Stimulated activated naive CD4-positive, alpha-beta T cell (primary cell): ENCODE data around the gene WDR43.

ENCODE experiments used
- DNase-seq, 6 experiments: peaks; one replicate each; lab custom pipeline; 2025; lab: John Stamatoyannopoulos, UW

Gene WDR43, protein sequence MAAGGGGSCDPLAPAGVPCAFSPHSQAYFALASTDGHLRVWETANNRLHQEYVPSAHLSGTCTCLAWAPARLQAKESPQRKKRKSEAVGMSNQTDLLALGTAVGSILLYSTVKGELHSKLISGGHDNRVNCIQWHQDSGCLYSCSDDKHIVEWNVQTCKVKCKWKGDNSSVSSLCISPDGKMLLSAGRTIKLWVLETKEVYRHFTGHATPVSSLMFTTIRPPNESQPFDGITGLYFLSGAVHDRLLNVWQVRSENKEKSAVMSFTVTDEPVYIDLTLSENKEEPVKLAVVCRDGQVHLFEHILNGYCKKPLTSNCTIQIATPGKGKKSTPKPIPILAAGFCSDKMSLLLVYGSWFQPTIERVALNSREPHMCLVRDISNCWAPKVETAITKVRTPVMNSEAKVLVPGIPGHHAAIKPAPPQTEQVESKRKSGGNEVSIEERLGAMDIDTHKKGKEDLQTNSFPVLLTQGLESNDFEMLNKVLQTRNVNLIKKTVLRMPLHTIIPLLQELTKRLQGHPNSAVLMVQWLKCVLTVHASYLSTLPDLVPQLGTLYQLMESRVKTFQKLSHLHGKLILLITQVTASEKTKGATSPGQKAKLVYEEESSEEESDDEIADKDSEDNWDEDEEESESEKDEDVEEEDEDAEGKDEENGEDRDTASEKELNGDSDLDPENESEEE

DNA sequence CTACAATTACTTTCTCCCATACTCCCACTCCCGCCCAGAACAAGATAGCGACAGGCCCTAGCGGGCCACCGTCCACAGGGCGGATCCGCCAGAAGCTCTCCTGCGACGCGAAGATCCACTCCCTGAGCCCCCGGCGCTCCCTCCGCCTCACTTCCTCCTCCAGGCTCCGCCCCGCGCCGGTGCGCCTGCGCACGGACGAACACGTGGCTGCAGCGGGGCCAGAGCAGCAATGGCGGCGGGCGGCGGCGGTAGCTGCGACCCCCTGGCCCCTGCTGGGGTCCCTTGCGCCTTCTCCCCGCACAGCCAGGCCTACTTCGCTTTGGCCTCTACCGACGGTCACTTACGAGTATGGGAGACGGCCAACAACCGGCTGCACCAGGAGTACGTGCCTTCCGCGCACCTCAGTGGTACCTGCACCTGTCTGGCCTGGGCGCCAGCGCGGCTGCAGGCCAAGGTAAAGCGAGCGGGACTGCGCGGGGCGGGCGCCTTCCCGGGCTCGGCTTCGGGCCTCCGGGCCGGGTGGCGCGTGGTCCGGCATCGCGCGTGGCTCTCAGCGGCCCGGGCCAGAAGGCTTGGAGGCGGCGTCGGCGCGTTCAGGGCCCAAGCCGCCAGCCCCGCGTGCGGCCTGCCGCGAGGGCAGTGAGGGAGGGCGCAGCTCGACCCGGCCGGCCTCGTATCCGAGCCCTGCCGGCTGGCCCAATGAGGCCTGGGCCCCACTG, at the start of gene WDR43:
TSS of gene WDR43 (plus strand) at position 198 of the 719 bp plus-strand sequence. CDS start at position 230, 32 bp downstream.
- peak; percentile 94 to 98 (median 96) for DNase-seq

DNA sequence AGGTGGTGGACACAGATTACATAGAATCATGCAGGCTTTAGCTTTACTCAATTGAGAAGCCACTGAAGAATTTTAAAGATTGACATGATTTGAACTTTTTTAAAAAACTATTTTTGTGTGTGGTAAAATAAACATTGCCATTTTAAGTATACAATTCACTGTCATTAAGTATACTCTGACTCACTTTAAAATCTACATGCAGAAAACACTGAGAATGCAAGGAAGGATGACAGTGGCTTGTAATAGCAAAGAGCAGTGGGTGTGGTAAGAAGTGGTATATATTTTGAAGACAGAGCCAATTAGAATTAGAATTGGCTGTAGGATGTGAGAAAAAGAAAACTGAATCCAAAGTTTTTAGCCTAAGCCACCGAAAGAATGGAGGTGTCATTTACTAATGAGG, 39.3 kb upstream of the WDR43 start:
- DNase-seq = no peak

DNA sequence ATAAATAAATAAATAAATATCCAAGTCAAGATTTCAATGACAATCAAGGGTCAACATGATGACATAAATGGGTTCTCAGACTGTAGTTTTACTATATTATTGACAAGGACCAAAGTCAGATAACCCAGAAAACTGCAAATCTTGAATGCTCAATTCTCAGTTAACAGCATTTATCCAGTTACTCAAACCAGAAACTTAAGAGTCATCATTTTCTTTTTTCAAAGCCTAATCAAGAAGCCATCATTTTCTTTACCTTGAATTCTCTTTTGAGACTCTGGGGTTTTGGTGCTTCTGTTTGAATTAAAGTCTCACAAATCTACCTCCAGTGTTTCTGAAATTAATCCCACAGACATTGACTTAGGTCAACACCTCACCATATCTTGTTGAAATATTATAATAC, 38.5 kb upstream of the WDR43 start:
- DNase-seq = no peak

DNA sequence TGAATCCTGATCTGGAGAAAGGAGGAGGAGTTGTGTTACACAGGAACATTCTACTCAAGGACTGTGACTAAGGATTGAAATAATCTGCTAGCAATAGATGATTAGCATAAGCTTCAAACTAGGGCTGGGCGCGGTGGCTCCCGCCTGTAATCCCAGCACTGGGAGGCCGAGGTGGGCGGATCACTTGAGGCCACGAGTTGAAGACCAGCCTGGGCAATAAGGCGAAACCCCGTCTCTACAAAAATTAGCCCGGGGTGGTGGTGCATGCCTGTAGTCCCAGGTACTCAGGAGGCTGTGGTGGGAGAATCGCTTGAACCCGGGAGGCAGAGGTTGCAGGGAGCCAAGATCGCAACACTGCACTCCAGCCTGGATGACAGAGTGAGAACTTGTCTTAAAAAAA, 25.9 kb upstream of the WDR43 start:
- DNase-seq = no peak

DNA sequence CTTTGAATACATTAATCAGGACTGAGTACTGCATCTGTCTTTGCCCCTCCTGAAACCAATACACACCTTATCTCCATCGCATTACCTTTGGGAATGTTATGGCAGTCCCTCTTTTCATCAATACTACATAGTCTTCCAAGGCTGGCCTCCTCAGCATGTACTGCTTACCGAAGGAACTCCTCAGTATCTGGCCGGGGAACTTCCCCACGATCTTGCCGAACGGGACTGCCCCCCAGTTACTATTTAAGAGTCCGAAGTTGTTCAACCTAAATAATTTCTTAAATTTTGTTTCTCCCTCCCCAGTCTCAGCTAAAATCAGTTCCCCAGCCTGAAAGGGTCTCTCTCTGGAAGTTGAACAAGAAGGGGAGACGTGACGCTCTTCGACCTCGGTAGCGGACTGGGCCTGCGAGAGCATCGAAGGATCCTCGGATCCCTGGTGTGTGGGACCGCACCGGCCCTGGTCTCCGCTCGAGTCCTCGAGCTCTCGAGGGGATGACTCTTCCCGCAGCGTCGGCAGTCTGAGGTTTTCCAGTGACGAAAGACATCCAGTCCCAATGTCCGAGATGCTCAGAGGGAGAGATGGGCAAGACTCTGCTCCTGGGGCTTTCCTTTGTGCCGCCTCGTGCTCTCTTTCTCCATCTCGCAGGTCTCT, 24.8 kb upstream of the WDR43 start:
- peak in 2 of 6 experiments; percentile 9 to 16 for DNase-seq

DNA sequence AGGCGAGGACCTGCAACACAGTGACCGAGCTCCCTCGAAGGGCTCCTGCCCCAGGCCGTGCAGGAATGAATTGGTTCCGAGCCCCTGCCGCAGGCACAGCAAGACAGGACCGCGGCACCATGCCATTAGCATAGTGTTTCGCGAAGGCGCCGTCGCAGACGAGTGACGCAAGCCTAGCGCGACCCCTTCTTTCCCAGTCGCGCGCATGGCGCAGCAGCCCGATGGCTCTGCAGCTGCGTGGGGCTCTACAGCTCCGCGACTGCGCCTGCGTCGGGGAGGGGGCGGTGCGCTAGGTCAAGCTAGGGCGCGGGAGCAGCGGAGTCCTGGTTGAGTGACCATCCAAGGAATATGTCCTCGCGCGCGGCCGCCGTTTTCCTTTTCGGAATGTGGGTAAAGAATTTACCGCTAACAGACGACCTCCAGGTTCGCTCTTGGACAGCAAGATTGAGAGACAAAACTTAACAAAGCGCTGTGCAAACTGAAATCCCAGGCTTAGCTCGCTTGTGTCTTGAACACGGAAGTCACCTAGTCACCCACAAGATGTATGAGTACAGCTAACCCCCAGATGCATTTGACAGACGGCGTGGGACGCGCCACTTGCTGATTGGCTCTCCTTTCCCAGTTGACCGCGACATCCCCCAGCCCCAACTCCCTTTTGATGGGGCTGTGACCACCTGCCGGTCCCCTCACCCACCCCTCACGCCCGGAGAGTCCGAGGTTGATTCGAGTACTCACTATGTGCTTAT, 24.1 kb upstream of the WDR43 start, which contains the start of gene TRMT61B:
TSS of gene TRMT61B (minus strand) at position 164 of the 746 bp plus-strand sequence. CDS start at position 132, 32 bp downstream.
- peak; percentile 92 to 99 (median 95) for DNase-seq

DNA sequence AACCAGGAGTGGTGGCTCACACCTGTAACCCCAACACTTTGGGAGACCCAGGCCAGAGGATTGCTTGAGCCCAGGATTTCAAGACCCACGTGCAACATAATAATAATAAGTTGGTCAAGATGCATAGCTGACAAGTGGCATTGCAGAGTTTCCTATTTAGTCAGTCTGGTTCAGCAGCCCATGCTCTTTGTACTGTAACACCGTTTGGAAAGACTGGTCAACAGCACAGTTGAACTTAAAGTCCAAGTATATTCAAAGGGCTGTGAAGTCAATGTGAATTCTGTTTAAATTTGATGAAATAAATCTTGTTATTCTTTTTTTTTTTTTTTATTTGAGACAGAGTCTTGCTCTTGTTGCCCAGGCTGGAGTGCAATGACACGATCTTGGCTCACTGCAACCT, 22.8 kb upstream of the WDR43 start:
- no peak for DNase-seq

DNA sequence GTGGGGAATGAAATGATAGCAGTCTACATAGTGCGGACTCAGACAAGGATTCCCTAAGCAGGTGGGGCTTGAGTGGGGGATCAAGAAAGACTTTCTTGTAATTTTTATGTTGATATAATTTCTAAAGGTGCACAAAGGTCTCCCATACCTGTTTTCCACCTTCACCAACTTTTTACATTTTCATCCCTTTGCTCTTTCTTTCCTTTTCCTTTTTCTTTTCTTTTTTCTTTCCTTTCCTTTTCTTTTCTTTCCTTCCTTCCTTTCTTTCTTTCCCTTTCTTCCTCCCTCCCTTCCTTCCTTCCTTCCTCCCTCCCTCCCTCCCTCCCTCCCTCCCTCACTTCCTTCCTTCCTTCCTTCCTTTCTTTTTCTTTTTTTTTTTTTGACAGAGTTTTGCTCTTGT, 14.3 kb upstream of the WDR43 start:
- DNase-seq = no peak

DNA sequence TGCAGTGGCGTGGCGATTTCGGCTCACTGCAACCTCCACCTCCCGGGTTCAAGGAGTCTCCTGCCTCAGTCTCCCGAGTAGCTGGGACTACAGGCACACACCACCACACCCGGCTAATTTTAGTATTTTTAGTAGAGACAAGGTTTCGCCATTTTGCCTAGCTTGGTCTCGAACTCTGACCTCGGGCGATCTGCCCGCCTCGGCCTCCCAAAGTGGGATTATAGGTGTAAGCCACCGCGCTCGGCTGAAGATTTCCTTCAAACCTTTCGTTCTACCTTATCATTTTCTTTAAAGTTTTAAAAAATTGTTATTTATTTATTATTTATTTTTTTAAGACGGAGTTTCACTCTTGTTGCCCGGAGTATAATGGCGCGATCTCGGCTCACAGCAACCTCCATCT, 979 bp upstream of the WDR43 start:
- no peak for DNase-seq

DNA sequence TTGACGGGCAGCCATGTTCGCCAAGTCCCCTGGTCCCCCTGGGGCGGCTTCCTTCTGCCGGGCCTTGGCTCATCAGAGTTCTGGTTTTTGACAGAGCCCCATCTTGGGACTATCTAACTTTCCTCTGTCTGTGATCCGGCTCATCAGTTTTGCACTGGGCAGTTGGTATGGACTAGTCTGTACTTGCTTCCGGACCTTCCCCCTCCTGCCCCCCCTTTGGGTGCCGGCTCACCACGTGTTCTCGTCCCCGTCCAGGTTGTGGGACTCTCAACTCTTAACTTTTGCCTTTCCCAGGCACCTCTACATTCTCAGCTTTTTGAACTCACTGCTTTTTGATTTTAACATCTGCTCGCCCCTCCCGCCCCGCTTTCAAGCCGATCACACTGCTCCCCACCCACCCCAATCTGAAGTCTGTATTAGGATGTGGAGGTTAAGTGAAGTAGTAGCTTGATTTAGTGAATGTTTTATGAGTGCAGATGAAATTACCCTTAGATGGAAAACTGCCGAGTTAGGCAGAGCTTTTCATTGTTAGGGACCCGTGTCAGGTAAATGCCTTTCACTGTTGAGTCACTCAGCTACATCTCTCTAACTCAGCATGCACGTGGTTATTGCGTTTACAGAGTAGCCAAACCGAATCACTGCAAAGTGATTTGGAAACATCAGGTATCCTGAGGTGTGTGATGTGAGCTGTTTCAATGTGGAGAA, 874 bp downstream of the WDR43 start:
- peak in 3 of 6 experiments; percentile 13 to 39 (median 28) for DNase-seq

DNA sequence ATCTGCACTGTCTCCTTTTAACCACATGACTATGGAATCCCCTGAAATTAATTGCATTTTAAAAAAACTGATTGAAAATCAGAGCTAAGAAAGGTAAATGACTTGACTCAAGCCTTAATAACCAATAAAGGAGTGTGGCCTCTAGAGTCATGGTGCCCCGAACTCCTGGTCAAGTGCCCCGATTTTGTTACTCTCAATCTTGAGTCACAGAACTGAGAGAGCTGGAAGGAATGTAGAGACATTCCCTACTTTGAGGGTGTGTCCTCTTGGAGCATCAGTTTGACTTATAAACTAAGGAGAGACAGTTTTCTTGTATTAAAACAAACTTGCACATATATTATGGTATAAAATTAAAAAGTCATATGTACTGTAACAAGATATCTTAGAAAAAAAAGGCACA, 2.4 kb downstream of the WDR43 start:
- no peak for DNase-seq

DNA sequence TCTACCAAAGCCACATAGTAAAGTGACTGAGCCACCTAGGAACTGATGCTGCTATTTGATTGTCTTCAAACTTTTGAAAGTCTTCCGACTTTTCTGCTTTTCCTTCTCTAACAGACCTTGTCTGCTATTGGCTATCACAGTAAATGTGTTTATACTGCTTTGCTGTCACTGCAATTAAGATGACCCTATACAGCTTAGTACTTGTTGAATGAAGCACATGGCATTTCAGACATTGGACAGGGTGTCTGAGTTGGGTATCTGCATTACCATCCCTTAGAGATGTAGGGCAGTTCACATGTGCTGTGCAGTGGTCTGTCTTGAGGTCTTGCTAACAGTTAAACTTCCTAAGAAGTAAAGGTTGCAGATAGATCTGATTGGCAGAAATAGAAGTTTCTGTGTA, 3.6 kb downstream of the WDR43 start:
- DNase-seq = no peak

DNA sequence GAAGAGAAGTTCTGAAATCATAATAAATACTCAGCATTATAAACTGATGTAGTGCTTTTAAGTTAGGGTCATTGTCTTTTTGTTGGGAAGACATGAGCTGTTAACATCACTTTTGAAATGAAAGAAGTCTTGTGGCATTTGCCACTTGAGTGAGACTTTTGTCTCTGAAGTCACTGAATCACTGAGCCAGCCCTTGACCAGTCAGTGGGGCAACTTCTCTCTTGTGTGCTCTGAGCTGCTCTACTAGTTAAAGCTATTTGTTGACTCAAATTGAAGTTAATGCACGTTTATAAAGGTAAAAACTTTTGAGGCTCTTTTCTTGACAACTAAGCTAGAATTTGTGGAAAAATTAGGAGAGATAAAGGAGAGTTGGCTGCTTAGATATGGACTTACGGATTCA, 6.7 kb downstream of the WDR43 start:
- DNase-seq = no peak

DNA sequence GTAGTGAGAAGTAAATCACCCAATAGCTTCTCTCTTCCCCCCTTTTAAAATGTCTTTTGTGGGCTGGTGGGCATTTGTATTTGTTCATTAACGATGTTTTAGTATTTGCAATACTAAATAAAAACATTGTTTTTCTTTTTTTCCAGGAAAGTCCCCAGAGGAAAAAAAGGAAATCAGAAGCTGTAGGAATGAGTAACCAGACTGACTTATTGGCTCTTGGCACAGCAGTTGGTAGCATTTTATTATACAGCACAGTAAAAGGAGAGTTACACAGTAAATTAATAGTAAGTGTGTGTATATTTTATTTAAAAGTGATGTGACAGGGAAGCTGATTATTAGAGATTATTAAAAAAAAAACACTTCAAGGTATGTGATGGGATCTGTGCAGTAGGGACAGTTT, 7.4 kb downstream of the WDR43 start:
- no peak for DNase-seq

DNA sequence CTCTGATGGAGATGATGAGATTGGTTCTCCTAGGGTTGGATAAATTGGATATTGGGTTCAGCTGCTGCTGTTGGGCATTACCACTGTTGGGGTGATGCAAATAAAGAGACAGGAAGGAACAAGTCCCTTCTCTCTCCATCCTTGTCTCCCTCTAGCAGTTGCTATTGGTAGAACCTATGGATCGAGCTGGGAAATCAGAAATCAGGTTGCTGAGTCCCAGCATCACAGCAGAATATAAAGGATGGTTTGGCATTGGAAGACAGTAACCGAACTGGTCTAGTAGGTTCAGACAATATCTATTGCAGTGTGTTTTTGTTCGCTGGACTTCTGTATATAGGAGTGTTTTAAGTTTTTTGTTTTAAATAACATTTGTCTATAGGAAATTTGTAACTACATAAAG, 8.1 kb downstream of the WDR43 start:
- no peak for DNase-seq

DNA sequence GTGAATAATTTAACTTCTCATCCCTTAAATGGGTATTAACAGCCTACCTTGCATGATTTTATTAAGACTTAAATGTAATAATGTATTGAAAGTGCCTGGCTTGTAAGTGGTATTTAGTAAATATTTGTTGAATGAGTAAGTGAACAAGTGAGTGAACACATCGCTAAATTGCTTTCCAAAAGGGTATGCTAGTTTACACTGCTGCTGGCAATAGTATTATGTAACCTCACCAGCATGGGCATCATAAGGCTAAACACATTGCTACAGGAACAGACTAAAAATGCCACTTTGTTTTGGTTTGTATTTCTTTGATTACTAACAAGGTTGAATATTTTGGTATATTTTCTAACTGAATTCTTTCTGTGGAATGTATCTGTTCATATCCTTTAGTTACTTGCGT, 9.8 kb downstream of the WDR43 start:
- DNase-seq = no peak

DNA sequence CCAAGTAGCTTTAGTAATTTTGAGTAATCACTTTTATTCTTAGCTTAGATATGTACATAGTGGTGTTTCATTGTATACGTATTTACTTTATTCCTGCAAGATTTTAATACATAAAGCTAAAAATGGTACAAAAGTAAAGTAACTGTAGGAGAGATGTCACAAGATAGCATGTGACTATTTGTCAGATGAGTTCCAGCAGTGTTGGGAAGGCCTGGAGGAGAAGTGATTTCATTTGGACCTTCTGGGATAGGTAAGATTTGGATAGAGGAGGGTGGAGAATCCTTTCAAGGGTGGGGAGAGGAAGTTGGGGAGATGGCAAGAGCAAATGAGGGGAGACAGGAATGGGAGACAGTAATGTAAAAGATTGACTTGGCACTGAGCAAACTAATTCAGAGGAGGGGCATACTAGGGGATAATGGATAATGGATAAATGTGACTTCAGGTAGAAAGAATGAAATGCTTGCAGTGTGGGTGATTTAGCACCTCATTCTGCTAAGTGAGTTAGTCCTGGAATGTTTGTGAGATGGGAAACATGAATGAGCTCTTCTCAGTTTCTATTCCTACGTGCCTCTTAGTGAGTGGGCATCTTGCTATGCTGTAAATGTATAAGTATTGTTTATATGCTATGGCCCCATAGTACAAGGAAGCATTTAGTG, 10.5 kb downstream of the WDR43 start:
- DNase-seq = no peak

DNA sequence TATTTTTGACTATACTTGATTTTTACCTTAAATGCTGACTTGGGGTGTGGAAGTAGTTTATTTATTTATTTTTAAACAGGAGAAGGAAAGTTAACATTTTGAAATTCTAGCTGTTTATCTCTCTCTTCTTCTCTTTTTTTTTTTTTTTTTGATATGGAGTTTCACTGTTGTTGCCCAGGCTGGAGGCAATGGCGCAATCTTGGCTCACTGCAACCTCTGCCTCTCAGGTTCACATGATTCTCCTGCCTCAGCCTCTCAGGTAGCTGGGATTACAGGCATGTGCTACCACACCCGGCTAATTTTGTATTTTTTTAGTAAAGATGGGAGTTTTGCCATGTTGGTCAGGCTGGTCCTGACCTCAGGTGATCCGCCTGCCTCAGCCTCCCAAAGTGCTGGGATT, 11.1 kb downstream of the WDR43 start:
- no peak for DNase-seq

DNA sequence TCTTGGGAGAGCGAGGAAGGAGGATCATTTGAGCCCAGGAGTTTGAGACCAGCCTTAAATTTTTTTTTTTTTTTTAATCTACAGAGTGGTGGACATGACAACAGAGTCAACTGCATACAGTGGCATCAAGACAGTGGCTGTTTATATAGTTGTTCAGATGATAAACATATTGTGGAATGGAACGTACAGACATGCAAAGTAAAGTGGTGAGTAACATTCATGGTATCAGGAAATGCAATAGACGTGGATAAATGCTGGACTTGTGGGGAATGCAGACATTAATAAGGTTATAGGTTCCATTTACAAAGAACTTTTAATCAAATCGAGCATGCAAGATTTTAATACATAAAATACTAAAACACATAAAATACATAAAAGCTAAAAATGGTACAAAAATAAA, 11.9 kb downstream of the WDR43 start:
- no peak for DNase-seq

DNA sequence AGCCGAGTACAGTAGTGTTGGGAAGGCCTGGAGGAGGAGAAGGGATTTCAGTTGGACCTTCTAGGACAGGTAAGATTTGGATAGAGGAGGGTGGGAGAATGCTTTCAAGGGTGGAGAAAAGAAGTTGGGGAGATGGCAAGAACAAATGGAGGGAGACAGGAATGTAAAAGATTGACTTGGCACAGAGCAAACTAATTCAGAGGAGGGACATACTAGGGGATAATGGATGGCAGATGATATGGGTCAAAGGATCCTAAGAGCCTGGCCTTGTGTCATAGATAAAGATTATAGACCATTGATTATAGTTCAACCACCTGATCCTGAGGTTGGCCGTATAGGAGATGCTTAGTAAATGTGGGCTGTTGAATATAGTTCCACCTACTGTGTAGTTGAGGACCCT, 12.4 kb downstream of the WDR43 start:
- DNase-seq = no peak
